GM18526 (cell line): Measurements from ENCODE around the gene LPIN1.

ENCODE experiments used
- POLR2A ChIP-seq: IDR thresholded peaks from 3 replicates; pipeline ENCODE4 v1.6.1; 2011; ENCODE audit not compliant: insufficient read length; ENCODE audit errors: extremely low read depth

LPIN1 gene, protein sequence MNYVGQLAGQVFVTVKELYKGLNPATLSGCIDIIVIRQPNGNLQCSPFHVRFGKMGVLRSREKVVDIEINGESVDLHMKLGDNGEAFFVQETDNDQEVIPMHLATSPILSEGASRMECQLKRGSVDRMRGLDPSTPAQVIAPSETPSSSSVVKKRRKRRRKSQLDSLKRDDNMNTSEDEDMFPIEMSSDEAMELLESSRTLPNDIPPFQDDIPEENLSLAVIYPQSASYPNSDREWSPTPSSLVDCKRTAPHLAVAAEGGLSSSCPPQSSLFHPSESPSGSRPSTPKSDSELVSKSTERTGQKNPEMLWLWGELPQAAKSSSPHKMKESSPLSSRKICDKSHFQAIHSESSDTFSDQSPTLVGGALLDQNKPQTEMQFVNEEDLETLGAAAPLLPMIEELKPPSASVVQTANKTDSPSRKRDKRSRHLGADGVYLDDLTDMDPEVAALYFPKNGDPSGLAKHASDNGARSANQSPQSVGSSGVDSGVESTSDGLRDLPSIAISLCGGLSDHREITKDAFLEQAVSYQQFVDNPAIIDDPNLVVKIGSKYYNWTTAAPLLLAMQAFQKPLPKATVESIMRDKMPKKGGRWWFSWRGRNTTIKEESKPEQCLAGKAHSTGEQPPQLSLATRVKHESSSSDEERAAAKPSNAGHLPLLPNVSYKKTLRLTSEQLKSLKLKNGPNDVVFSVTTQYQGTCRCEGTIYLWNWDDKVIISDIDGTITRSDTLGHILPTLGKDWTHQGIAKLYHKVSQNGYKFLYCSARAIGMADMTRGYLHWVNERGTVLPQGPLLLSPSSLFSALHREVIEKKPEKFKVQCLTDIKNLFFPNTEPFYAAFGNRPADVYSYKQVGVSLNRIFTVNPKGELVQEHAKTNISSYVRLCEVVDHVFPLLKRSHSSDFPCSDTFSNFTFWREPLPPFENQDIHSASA

DNA sequence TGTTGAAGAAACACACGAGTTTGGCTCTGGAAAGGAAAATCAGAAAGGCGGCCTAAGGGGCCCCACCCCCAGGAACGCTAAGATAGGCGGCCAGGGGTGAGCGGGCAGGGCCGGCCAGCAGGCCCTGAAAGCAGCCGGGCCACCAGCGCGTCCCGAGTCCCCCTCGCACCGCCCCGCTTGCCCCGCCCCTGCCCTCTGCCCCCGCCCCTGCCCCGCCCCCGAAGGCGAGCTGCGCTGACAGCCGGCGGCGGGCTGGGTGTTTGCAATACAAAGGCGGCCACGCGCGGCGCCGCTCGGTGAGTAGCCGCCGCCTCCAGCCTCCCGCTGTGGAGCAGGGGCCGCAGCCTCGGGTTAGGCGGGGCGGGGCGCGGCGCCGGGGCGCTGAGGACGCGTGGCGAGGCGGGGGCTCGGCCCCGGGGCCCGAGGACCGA lies at the start of gene LPIN1:
TSS of gene LPIN1 (plus strand) at position 257 of the 431 bp plus-strand sequence. CDS start 18,910 bp downstream, outside the sequence.
- TF ChIP-seq POLR2A: peak; percentile 77

DNA sequence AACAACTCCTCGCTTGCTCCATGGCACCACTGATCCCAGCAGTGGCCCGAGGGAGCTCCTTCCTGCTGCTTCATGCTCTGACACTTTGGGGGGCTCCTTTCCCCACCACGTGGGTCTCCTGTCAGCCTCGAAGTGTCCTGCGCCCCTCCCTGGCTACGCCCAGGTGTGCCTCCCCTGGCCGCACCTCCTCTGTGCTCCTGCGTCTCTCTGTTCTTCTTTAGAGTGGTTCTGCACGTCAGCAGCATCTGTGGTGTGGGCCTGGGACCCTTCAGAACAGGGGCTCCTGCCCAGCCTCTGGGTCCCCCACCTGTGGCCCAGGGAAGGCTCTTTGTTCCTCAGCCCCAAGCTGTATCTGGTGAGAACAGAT lies 49.7 kb upstream of the LPIN1 start:
- TF ChIP-seq POLR2A: no peak

DNA sequence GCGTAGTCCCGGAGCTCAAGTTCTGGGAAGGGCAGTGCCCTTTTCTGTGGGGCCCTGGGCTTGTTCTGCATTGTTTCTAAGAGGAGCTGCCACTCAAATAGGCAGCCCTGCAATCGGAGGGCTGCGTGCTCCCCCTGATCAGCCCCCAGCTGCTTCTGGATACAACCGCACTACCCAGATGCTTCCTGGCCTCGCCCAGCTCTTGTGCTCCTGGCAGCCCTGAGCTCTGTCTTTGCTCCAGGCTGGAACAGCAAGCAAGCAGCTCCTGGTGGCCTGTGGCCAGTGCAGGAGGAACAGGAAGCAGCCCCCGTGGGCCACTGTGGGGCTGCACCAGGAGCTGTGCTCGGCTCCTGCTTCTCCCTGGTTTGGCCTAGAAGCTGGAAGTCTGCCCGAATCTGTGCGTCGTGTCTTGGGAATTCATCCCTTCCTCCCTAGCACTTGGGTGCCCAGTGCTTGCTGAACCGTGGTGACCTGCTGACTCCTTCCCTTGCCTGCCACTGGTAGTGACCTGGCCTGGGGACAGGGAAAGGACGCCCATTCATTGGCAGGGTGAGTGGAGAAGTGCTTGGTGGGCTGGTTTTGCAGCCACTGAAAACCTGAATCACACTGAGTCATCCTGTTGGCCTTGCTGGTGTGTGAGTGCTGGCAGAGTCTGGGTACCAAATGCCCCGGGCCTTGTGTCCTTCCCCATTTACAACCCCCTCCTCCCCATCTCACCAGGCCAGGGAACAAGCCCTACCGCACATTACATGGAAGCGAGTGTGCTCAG lies 49.1 kb upstream of the LPIN1 start:
- no peak for TF ChIP-seq POLR2A

DNA sequence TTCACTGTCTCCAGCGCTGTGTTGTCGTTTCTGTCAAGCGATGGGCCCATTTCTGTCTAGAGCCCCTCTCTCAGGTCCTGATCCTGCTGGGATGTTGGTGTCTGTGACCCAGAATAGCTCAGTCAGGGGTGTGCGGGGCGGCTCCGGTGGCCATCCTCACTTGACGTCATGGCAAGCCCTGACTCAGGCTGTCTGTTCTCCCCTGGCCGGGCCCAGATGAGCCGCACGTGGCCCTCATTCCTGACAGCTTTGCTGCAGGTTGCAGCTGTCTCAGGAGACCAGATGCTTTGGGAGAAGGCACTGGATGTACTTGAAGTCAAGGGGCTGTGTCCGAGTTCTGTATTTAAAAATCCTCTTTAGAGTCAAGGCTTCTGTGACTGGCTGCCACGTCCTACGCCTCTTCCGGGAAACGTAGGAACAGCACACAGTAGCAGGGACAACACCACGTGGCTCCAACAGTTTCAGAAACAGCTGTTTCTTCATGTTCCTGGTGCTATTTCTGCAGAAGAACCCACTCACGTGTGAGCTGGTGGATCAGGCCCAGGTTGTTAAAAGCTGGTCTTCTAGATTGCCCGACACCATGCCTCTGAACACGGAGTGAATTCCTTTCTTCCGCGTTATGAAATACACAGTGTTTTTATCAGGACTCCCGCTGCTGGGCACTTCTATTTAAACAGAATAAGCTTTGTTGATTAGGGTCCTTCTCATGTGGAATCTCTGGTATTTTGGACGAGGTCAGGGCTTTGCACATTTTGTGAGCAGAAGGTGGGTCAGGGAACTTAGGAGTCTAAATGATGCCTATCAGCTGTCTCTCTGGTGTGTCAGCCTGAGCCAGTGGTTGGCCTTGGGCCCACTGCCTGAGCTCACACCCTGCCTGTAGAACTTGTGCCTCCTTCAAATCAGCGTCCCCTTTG lies 48.2 kb upstream of the LPIN1 start:
- no peak for TF ChIP-seq POLR2A

DNA sequence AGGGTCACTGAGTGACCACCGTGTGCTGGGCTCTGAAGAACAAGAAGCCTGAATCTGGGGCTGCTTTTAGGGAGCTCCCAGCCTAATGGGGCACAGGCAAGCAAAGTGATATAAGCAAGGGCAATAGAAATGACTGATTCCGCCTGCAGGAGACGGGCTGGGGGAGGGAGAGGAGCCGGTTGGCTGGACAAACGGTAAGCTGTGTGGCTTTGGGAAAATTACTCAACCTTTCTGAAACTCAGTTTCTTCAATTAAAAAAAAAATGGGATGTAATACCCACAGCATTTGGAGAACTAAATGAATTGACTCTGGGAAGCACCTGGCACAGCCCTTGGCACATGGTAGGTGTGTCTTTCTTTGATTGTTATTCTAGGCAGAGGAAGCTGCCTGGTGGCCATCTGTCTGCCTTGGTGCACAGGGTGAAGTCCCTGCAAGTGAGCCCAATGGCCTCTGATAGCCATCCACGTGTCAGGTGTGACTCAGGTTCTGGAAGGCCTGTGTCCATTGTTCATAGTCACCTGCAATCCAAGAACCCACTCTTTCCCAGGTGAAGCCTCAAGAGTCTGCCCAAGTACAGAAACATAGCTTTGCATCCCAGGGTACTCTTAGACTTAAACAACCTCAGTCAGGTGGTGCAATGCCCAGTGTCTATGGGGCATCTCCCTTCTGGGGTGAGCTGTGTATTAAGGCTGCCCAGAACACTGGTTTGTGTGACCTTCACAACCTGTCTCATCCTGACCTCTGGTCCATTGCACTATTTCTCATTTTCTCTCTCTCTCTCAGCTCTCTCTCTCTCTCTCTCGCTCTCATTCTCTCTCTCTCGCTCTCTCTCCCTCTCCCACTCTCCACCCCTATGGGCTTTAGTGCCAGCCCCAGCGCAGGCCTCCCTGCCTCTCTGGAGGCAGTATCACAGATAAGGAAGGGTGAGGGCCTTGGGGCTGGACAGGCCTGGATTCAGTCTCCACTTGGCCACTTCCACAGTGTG lies 46.5 kb upstream of the LPIN1 start:
- no peak for TF ChIP-seq POLR2A

DNA sequence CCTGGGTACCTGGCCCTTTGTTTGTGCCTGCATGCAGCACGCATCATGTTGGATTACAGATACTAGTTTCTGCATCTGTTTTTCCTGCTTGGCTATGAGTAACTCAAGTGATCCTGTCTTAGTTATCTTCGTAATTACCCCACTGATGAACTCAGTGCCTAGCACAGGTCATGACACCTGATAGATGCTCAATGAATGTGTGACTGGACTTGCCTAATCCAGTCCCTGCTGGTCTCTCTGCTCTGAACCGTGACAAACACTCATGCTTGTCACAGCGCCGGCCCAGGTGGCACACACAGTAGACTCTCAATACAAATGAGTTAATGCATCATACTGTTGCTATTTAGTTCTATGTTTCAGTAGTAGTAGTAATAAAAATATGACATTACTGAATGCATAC lies 45.2 kb upstream of the LPIN1 start:
- no peak for TF ChIP-seq POLR2A

DNA sequence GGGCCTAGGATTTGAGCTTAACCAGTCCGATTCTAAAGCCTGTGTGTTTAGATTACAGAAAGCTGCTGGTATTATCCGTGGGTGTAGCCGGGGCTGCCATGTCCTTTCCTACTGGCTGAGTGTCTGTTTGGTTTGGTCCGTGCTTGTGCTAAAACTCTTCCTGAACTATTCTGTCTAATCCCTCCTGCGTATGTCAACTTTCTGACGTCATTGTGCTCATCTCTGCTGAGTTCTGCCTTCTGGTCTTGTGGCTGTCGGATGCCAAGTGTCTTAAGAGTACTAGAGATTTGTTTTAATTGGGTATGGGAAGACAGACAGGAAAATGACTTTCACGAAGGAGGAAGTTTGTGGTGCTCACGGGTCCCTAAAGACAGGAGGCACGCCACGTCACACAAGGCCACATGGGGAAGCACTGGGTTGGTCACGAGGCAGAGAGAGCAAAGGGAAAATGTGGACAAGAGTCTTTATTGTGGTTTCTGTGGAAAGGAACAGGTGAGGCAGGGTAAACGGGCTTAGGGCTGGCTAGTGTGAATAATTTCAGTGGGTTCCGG lies 44.6 kb upstream of the LPIN1 start:
- TF ChIP-seq POLR2A: no peak

DNA sequence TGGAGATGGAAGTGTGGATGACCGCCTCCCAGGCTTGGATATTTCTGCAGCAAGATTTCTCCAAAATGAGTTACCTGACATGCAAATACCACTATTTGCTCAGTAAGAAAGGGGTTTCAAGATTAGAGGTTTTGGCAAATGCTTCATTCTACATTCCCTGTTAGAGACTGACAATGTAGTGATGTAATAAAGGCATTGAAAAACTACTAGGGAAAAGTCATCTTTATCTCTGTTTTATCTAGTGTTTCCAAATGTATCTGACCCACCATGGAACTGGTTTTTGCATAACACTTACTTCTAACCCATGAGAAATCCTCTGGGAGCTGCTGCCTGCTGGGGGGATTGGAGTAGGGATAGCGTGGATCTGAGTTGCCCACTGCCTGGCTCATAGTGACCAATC lies 43.5 kb upstream of the LPIN1 start:
- TF ChIP-seq POLR2A: no peak

DNA sequence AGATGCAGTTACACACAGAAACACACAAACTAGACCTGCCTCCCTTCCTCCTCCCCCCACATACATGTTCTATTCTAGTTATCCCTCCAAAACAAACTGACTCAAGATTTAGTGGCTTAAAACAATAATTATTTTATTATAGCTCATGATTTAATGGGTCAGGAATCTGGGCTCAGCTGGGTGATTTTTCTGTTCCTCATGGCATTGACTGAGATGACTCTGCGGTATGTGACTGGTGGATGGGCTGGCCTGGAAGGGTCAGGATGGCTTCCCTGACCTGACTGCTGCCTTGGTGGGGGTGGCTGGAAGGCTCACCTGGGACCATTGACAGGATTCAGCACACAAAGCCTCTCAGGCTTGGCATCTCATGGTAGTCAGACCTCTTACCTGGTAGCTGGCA lies 42.7 kb upstream of the LPIN1 start:
- TF ChIP-seq POLR2A: no peak

DNA sequence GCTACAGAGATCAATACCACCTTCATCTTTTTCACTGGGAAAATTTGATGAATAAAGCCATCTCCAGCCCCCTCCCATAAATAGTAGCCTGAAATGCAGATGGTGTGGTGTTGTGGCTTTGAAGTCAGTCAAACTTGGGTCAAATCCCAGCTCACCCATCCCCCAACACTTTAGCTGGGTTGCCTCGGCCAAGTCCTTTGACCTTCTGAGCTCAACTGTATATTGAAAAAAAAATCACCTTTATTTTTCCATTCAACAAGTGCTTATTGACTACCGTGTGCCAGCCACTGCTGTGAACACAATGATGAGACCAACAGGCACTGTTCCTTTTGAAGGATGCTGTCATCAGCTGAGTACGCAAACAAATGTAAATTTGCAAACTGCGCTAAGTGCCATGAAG lies 41.4 kb upstream of the LPIN1 start:
- no peak for TF ChIP-seq POLR2A

DNA sequence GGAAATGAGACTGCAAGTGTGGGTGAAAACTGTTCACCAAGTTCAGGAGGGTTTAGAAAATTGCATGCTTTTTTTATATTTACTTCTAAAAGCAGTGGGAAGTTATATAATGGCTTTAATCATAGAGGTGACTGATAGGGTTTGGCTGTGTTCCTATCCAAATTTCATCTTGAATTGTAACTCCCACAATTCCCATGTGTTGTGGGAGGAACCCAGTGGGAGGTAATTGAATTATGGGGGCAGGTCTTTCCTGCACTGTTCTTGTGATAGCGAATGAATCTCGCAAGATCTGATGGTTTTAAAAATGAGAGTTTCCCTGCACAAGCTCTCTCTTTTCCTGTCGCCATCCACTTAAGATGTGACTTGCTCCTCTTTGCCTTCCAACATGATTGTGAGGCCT lies 40.7 kb upstream of the LPIN1 start:
- TF ChIP-seq POLR2A: no peak

DNA sequence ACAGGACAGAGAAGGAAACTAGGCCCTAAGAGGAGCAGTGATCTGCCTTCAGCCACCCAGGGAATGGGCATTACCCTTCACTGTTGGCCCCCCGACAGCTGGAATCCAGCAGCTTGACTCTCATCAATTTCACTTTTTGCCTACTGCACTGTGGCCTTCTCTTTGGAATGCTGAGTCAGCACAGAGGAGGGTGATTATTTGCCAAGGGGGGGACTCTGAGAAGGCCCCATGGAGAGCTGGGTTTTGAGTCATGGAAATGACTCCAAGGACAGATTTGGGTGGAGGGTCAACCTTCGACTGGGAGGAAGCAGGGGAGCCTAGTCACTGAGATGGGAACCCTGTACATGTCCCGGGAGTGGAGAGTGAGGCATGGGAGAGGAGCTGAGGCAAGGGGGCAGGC lies 38.3 kb upstream of the LPIN1 start:
- TF ChIP-seq POLR2A: no peak

DNA sequence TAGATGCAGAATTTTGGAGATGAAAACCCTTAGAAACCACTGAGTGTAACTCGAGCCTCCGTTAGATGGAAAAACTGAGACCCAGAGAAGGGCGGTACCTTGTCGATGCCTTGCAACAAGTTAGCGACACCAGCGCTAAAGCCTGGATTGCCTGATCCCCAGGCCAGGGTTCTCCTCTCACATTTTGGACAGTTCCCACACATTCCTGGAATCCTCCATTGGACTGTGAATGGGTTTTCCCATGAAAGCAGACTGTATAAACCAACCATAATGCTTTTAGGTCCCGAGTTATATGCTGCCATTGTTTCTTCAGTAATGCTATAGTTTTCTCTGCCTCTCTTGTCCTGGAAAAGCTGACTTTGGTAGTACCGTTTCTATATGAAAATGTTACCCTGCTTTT lies 37.1 kb upstream of the LPIN1 start:
- no peak for TF ChIP-seq POLR2A
